ENCODE measurements around the gene PKNOX1. TPM values are rescaled to one million over a fixed set of nuclear protein-coding genes. Genes with fewer than 3 reads are reported as not detected.
"Not testable (repeated sequence)": the region's sequence is repeated elsewhere in the genome, so short reads cannot be mapped to it uniquely, and the experiment has no call there.

PKNOX1 gene
- total RNA-seq, 6 experiments from 2014 or later: 6.2 to 9.5 (median 7.4) TPM

- no peak for ATAC-seq
- Histone ChIP-seq H3K27me3 (no peaks in the 10 kb centered on the region), H3K27ac (no peak overlapping the region), H3K36me3 (no peaks in the 10 kb centered on the region), H3K4me3 (no peak overlapping the region), H3K9me3 (no peaks in the 10 kb centered on the region), H3K4me1 (no peaks in the 10 kb centered on the region)
- no peak for DNase-seq
- WGBS (ENCODE audit: insufficient coverage, low coverage, low lambda C conversion rate, missing lambda C conversion rate): 82% methylated on average over 10 of the region's 10 CpGs
- intact Hi-C loops (cut with DNase I): no loop called here
- TF ChIP-seq CTCF (IDR thresholded peaks at IDR 0.05) (no peak), POLR2A (IDR thresholded peaks at IDR 0.05) (no peak)
Measured at GRCh38 chr21:42989816-42990650, 15.7 kb downstream of the PKNOX1 start.

DNA sequence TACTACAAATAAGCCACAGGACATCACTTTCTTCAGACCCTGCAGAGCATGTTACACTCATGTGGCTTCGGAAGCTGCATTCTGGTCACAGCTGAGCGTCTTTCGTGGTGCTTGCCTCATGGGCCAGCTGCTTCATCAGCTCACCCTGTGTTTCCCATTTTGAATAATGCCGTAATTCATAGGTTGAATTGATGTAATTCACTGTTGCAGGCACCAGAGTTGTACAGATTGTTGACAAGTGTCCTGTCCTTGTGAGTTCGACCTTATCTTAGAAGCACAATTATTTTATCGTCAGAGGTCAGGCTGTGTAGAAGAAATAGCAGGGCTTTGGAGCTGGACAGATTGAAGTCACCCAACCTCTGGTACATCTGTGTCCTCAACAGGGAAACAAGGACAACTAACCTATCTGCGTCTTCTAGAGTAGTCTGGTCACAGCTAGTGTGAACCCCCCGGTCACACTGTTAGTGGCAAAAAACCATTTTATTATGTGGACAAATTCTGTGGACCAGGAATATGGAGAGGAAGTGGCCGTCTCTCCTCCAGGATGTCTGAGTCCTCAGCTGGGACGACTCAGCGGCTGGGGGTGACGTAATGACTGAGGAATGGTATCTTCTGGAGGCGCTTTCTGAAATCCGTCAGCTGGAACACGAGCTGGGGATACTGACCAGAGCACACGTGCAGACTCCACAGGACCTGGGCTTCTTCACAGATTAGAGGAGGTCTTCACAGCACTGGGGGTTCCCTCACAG, 17.8 kb downstream of the PKNOX1 start:
- H3K4me3 ChIP-seq: no peak overlapping the region
- intact Hi-C loops (cut with DNase I): no loop called here
- TF ChIP-seq POLR2A (IDR thresholded peaks at IDR 0.05) (no peak), CTCF (IDR thresholded peaks at IDR 0.05) (no peak)
- H3K4me1 ChIP-seq: no peaks in the 10 kb centered on the region
- ATAC-seq (peak; percentile 45 to 69 (median 56)), DNase-seq (no peak)
- no peak overlapping the region for H3K27ac ChIP-seq
- H3K36me3 ChIP-seq: no peaks in the 10 kb centered on the region
- WGBS (ENCODE audit: insufficient coverage, low coverage, low lambda C conversion rate, missing lambda C conversion rate): 81% methylated on average over 7 of the region's 16 CpGs
- no peaks in the 10 kb centered on the region for H3K27me3 ChIP-seq
- H3K9me3 ChIP-seq: no peaks in the 10 kb centered on the region

GRCh38 chr21:42993051-42993712, 18.8 kb downstream of the PKNOX1 start:
- intact Hi-C loops (cut with DNase I): no loop called here
- 81% methylated on average over 5 of the region's 16 CpGs for WGBS (ENCODE audit: insufficient coverage, low coverage, low lambda C conversion rate, missing lambda C conversion rate)
- DNase-seq (no peak), ATAC-seq (no peak)
- Histone ChIP-seq H3K27me3 (no peaks in the 10 kb centered on the region), H3K36me3 (no peaks in the 10 kb centered on the region), H3K4me3 (no peak overlapping the region), H3K4me1 (no peaks in the 10 kb centered on the region), H3K27ac (no peak overlapping the region), H3K9me3 (no peaks in the 10 kb centered on the region)
- TF ChIP-seq POLR2A (IDR thresholded peaks at IDR 0.05) (no peak), CTCF (IDR thresholded peaks at IDR 0.05) (no peak)

- no peaks in the 10 kb centered on the region for H3K27me3 ChIP-seq
- intact Hi-C loops (cut with DNase I): no loop called here
- WGBS (ENCODE audit: insufficient coverage, low coverage, low lambda C conversion rate, missing lambda C conversion rate): 85% methylated on average over 7 of the region's 8 CpGs
- no peaks in the 10 kb centered on the region for H3K4me1 ChIP-seq
- DNase-seq: no peak
- no peaks in the 10 kb centered on the region for H3K36me3 ChIP-seq
- no peak for ATAC-seq
- H3K27ac ChIP-seq: no peak overlapping the region
- no peak overlapping the region for H3K4me3 ChIP-seq
- peaks cover 0 to 6% (median 0%) of the 10 kb centered on the region in 4 donors for H3K9me3 ChIP-seq
- TF ChIP-seq POLR2A (IDR thresholded peaks at IDR 0.05) (no peak), CTCF (IDR thresholded peaks at IDR 0.05) (no peak)
Measured at GRCh38 chr21:42997053-42997452, 22.7 kb downstream of the PKNOX1 start.

DNA sequence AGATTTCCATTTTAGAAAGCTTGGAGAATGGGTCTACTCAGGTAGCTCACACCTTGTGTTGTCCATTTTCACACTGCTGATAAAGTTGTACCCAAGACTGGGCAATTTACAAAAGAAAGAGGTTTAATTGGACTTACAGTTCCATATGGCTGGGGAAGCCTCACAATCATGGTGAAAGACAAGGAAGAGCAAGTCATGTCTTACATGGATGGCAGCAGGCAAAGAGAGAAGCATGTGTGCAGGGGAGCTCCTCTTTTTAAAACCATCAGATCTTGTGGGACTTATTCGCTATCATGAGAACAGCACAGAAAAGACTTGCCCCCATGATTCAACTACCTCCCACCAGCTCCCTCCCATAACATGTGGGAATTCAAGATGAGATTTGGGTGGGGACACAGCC, 23.6 kb downstream of the PKNOX1 start:
- H3K27ac ChIP-seq; intact Hi-C loops (cut with DNase I); ATAC-seq; H3K9me3 ChIP-seq; DNase-seq; H3K36me3 ChIP-seq; H3K4me3 ChIP-seq; H3K27me3 ChIP-seq; H3K4me1 ChIP-seq: not testable (repeated sequence)
- 100% methylated on average over 1 of the region's 1 CpG for WGBS (ENCODE audit: insufficient coverage, low coverage, low lambda C conversion rate, missing lambda C conversion rate)

GRCh38 chr21:42999152-42999551, 24.8 kb downstream of the PKNOX1 start:
- DNase-seq; ATAC-seq; H3K27ac ChIP-seq; H3K4me3 ChIP-seq; H3K27me3 ChIP-seq; H3K4me1 ChIP-seq; intact Hi-C loops (cut with DNase I); H3K36me3 ChIP-seq; H3K9me3 ChIP-seq: not testable (repeated sequence)
- WGBS (ENCODE audit: insufficient coverage, low coverage, low lambda C conversion rate, missing lambda C conversion rate): no CpG with 5 or more reads among the region's 2 CpGs

- H3K4me1 ChIP-seq; H3K27me3 ChIP-seq; H3K4me3 ChIP-seq; H3K9me3 ChIP-seq; DNase-seq; ATAC-seq; intact Hi-C loops (cut with DNase I); H3K36me3 ChIP-seq; H3K27ac ChIP-seq: not testable (repeated sequence)
- WGBS (ENCODE audit: insufficient coverage, low coverage, low lambda C conversion rate, missing lambda C conversion rate): 92% methylated on average over 2 of the region's 2 CpGs
Measured at GRCh38 chr21:43000041-43000440, 25.7 kb downstream of the PKNOX1 start.
